Measurements from ENCODE around the gene OR52E1.
"Not testable (repeated sequence)": the region's sequence is repeated elsewhere in the genome, so short reads cannot be mapped to it uniquely, and the experiment has no call there.

OR52E1 gene

DNA sequence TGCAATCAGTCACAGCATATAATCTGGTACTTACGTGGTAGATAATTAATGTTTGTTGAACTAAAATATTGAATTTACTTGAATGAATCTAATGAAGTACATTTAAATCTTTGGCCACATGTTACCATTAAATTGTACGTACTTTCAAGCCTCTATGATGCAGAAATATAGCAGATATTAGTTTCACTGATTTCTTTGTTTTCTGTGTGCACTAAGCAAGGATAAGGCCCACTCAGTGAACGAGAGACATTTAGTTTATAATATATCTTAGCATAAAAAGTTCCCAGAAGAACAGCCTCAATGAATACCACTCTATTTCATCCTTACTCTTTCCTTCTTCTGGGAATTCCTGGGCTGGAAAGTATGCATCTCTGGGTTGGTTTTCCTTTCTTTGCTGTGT, at the start of gene OR52E1:
TSS of gene OR52E1 (plus strand) at position 301 of the 400 bp plus-strand sequence.
- DNase-seq = no peak

DNA sequence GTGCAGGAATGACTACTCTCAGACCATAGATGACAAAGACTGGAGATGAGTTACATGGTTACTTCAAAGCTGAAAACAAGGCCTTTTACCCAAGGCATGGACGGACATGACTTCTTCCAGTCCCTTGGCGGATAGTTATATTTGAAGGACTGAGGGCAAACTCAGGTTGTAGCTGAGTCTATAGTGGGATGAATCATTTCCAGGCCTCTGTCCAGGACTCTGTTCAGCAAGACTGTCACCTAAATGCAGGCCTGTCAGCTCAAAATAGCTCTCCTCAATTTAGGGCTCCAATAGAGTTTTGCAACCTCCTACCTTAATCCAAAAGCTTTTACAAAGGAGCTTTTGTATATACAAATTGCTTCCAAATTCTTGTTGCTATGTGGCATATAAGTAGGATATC, 47.4 kb upstream of the OR52E1 start:
- no peak for DNase-seq

GRCh38 chr11:5036669-5037068, 32.7 kb upstream of the OR52E1 start:
- no peak for DNase-seq

DNA sequence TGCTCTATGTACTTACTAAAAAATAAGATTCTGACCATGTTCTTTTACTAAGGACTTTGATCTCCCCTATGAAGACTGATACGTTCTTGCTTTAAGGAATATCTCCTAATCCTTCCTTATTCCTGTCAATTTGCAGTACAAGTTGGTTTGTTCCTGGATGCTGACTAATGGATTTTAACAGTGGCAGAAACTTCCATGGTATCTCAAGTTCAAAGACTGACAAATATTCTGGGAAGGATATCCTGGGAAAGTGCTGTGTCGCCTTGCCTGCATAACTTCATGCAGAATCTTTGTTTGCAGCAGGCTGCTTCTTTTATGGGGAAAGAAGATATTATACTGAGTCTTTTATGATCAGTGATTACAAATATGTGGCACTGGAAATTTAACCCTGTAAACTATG, 31.4 kb upstream of the OR52E1 start:
- no peak for DNase-seq

DNA sequence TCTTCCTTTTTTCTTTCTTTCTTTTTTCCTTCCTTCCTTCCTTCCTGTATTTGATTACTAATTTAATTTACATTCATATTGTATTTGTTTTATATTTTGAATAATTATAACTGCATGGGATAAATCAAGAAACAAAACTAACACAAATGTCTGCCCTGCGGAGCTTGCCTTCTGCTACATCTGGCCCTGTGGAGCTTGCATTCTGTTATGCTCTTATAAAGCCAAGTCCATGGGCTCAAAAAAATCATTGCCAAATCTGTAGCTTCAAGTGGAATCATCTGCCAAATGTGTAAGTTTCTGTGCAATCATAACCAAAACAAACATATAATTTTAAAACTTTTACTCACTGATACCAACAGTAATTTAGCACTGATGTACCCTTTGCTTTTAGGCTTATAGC, 31.0 kb upstream of the OR52E1 start:
- DNase-seq = no peak

DNA sequence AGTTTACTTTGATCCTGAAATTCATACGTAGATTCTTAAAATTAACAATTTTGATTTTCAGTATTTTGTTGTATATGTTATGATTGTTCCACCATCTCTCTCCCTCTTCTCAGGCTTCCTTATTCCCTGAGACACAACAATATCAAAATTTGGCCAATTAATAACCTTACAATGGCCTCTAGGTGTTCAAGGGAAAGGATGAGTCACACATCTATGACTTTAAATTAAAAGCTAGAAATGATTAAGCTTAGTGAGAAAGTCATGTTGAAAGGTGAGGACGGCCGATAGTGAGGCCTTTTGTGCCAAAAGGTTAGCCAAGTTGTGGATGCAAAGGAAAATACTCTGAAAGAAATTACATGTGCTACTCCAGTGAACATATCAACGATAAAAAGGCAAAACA, 28.5 kb upstream of the OR52E1 start:
- DNase-seq = no peak

DNA sequence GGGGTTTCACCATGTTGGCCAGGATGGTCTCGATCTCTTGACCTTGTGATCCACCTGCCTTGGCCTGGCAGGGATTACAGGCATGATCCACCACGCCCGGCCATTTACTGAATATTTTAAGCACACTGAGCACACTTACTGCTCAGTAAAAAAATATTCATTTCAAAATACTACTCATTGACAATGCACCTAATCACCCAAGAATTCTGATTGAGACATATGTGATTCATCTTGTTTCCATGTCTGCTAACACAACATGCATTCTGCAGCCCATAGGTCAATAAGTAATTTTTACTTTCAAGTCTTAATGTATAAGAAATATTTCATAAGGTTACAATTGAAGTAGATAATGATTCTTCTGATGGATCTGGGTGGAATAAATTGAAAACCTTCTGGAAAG, 27.3 kb upstream of the OR52E1 start:
- DNase-seq = no peak

- no peak for DNase-seq
Observed at GRCh38 chr11:5043380-5043779, 26.0 kb upstream of the OR52E1 start.

DNA sequence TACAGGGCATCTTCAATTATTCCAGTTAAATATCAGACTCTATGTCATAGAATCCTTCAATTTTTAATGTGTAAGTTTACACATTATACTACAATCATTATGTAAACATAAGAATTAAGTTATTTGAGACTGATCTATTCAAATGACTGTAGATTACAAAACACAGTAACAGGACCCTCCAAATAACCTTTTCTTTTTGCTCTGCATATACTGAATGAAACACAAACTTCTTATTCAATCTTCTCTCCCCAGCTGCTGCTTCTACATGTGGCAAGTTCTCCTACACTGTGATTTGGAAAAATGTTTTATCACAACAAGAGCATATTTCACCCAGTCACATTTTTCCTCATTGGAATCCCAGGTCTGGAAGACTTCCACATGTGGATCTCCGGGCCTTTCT, 23.1 kb upstream of the OR52E1 start, which contains the start of gene OR52J3:
TSS of gene OR52J3 (plus strand) at position 301 of the 400 bp plus-strand sequence. CDS start at position 301, 0 bp downstream.
- DNase-seq = no peak

GRCh38 chr11:5046754-5047330, 22.5 kb upstream of the OR52E1 start:
- no peak for DNase-seq

DNA sequence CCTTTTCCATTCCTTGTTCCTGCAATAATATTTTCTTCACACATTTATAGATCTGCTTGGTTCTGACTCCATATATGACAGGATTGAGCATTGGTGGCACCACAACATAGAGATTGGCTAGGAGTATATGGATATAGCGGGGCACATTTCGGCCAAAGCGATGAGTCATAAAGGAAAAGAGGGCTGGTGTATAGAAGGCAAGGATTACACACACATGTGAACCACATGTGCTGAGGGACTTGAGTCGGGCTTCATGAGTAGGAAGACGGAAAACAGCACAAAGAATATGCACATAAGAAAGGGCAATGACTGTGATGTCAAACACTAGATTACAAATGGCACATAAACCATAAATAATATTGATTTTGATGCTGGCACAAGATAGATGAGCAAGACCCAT, 10.7 kb upstream of the OR52E1 start:
- DNase-seq = not testable (repeated sequence)

DNA sequence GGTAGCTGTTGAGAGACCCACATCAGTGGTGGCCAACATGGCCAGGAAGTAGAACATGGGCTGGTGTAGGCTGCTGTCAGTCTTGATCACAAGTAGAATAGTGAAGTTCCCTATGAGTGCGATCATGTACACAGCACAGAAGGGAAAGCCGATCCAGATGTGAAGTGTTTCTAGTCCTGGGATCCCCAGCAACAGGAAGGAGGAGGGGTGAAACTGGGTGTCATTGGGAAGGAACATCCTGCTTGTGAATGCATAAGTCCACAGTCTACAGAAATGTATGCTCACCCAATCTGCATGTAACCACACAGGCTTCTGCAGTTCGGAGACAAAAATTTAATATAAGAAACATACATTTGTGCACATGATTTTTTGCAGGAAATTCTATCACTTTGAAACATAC, 10.0 kb upstream of the OR52E1 start, which contains the start of gene OR52E2:
TSS of gene OR52E2 (minus strand) at position 237 of the 400 bp plus-strand sequence. CDS start at position 237, 0 bp downstream.
- DNase-seq = no peak

DNA sequence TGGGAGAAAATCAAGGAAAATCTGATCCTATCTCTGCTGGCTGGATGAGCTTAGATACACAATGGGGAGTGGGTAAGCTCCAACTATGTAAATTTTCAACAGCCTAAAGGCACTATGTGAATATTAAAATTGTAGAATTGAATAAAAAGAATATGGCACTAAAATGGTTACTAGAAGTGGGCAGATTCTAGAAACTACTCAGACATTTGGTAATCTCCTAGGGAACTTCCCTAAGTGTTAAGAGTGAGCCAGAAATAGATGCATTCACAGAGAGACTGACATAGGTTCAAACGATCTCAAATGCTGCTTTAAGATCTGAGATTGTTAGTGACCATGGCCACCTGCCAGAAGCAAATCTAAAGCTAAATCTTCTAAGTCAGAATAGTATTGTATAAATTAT, 4.3 kb upstream of the OR52E1 start:
- DNase-seq = no peak

DNA sequence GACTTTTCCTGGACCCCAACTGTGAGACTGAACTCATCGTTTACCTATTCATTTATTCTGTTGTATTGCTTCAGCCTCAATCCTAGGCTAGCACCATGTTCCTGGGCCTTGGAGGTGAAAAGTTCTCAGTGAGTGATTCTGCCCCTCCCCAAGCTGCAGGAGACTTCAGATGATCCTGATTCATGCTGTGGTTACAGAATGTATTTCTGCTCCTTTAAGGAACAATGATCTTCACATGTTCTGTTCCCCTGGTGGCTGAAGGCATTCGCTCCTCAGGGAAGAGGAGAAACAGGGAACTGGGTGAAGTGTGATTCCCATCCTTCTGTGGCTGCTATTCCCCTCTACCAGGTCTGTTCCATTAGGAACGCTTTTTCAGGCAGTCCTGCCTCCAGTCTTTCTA, 2.4 kb downstream of the OR52E1 start:
- no peak for DNase-seq

DNA sequence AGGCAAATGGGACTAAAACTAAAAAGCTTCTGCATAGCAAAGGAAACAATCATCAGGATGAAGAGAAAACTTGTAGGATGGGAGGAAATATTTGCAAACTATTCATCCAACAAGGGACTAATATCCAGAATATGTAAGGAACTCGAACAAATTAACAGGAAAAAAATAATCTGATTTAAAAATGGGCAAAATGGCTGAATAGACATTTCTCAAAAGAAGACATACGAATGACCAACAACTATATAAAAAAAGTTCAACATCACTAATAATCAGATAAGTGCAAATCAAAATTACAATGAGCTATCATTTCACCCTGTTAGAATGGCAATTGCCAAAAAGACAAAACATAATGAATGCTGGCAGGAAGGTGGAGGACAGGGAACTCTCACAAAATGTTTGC, 12.0 kb downstream of the OR52E1 start:
- no peak for DNase-seq

DNA sequence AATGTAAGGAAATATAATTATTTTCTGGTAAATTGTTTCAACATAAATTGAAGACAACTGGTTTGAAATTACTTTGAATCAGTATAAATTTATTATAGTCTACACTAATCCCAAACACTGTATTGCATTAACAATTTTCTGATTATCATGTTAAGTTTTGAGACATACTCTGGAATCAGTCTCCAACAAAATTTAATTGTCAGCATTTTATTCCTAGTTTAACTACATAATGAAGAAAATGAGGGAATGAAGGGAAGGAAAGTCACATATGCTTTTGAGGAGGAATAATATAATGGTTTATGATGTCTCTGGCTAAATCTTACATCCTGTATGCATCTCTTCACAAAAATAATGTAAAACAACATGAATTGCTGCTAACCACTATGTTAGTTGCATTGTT, 14.2 kb downstream of the OR52E1 start:
- DNase-seq = no peak

DNA sequence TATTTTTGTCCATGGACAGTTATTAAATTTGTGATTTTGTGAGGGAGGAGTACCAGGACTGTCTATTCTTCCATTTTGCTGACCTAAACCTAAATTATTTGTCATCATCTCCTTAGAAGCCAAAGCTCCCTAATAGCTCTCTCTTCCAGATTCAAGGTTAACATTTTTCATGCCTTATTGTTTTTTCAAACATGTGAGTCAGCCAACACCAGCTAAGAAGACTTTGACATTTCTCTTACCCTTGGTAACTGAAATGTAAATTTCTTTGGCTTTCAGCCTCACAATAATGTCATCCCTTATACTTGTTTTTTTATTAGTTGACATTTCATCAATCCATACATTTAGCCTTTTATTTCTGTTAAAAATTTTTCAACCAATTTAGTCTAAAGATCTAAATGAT, 19.2 kb downstream of the OR52E1 start:
- no peak for DNase-seq

DNA sequence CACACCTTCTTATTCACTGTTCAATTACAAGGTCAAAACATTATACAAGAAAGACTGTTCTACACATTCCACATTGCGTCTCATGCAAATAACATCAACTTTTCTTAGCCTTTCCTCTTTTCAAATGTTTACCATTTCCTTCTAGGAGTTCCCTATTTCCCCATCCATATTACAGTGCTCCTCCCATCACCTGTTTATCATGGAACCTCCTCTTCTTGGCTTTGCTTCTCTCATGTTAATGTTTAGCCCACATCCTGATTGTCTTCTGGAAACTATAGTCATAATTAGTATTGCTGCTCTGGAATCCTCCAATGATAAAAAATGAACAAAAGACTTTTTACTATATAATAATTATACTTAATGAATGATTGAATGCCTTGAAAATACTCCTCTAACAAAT, 21.3 kb downstream of the OR52E1 start:
- no peak for DNase-seq

GRCh38 chr11:5092821-5093585, 23.6 kb downstream of the OR52E1 start:
- no peak for DNase-seq

DNA sequence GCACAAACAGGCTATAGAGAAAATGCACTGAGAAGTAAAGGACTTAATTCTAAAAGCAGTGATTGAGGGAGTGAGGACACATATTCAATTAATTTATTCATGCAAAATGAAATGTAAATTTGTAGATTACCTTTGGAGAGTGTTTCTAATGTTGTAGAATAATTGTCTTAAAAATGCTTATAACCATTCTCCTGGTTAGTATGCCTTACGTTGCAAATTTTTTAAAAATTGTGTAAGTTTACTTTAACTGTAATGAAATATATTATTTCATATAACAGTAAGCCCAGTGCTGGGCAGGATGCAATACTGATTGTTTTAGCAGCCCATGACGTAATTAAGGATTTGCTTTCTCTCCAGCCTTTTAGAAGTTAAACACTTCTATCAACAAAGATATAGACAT, 26.6 kb downstream of the OR52E1 start:
- DNase-seq = no peak

GRCh38 chr11:5102246-5102645, 32.9 kb downstream of the OR52E1 start:
- DNase-seq = no peak

DNA sequence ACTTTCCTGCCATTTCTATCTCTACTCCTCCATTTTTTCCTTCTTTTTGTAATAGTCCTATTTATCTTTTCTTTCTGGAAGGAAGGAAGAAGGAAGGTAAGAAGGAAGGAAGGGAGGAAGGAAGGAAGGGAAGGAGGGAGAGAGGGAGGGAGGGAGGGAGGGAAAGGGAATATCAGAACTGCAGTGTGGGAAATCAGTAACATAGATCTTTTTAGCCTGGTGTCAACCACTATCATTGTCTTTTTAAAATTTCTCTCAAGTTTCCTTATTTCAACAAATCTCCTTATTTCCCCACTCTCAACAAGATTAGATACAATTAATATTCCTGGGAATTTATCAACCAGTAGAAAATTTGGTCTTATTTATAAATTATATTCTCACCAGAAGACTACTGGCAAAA, 33.7 kb downstream of the OR52E1 start:
- no peak for DNase-seq

- no peak for DNase-seq
Observed at GRCh38 chr11:5107285-5107684, 37.9 kb downstream of the OR52E1 start.

DNA sequence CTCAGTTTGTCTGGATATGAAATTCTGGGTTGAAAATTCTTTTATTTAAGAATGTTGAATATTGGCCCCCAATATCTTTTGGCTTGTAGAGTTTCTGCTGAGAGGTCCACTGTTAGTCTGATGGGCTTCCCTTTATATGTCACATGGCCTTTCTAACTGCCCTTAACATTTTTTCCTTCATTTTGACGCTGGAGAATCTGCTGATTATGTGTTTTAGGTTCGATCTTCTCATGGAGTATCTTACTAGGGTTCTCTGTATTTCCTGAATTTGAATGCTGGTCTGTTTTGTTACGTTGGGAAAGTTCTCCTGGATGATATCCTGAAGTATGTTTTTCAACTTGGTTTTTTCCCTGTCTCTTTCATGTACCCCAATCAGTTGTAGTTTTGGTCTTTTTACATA, 46.0 kb downstream of the OR52E1 start:
- no peak for DNase-seq

DNA sequence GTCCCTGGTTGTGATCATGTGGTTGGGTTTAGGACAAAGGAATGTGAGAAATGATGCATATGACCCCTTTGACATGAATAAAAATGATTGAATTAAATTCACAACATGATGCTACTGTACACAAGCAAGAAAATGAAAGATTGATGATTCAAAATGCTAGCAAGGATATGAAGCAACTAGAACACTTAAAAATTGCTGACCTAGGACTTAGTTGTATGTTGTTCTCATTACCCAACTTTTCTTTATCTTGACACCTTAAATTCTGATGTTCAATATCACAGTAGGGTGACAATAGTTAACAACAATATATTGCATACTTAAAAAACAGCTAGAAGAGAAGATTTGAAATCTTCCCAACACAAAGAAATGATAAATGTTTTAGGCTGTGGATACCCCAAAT, 48.2 kb downstream of the OR52E1 start:
- DNase-seq = no peak
